Fibroblast of skin of left biceps (primary cell): ENCODE results near the gene SULT6B1.
"Not testable (repeated sequence)": the region's sequence is repeated elsewhere in the genome, so short reads cannot be mapped to it uniquely, and the experiment has no call there.

Source experiments
- DNase-seq, 2 experiments: peaks; one replicate each; pipeline ENCODE4 v3.0.0-alpha.2; 2013; ENCODE audit warnings: low read depth in 2 of 2

SULT6B1 gene, protein sequence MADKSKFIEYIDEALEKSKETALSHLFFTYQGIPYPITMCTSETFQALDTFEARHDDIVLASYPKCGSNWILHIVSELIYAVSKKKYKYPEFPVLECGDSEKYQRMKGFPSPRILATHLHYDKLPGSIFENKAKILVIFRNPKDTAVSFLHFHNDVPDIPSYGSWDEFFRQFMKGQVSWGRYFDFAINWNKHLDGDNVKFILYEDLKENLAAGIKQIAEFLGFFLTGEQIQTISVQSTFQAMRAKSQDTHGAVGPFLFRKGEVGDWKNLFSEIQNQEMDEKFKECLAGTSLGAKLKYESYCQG

GRCh38 chr2:37188570-37188969 lies at the start of gene SULT6B1:
Gene SULT6B1 (minus strand): TSS chr2:37188670. CDS start chr2:37188640, 30 bp downstream.
- no peak for DNase-seq

DNA sequence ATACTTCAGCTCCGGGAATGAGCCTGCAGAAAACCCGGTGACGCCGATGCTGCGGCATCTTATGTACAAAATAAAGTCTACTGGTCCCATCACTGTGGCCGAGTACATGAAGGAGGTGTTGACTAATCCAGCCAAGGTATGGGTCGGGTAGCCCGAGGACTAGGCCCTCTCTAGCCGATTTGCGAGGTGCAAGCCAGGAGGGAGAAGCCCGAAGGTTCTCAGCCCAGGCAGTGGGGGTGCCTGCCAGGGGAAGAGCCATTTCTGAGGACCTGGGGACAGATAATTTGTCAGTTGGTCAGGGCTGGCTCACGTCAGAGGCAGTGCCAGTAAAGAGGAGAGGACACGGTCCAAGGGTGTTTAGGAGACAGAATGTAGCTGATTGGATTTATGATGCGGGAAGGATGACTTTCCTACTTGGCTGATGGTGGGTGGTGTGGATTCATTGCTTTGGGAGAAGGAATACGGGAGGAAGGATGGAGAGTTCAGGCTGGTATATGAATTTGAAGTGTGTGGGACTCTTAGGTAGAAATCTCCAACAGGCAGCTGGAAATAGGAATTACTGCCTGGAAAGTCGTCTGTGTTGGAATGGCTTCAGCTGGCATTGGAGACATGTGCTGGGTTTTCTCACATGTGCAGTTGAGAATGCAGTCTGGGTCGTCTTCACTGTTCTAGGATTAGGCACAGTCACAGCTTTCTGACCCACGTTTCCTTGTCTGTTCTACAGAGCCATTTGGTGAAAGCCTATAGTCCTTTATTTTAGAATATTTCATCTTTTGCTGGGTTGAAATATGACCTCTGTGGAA lies 43.9 kb upstream of the SULT6B1 start:
- DNase-seq = no peak

DNA sequence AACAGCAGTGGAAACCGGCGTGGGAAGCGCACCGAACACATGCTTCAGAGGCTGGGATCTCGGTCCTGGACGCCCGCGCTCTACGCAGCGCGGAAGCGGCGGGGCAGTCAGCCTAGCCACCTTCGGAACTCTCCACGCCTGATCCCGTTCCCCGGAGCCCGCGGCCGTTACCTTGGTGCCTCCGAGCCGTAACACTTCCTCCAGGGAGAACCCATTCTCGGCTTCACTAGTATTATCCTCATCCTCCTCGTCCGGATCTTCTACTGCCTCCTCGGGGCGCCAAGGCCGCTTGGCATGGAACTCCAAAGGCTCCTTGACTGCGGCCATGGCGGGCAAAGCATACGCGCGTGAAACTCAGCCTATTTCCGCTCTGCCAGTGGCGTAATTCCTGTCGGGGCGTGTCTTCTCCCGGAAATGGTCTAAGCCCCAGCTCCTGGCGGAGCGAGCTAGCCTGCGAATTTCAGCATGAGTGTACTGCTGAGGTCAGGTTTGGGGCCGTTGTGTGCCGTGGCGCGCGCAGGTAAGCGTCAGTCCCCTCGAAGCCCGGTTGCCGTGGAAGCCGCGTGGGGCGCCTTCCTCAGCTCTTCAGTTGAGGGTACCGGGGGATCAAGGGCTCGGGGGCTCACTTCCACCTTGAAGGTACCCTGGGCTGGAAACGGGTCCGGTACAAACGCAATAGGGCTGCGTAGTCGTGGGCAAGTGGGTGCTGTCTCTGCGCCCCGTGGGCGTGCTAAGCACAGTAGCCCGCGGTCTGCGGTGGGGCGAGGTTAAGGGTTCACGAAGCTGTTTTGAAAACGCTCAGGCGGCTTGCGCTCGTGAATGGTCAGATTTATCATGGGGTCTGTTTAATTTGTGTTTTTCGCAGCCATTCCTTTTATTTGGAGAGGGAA lies 43.0 kb upstream of the SULT6B1 start, which contains the start of the genes CEBPZ and NDUFAF7:
Gene CEBPZ (minus strand): TSS at position 356 of the 890 bp plus-strand sequence. CDS start 29 bp downstream, at position 327.
Gene NDUFAF7 (plus strand): TSS at position 418 of the 890 bp plus-strand sequence. CDS start 48 bp downstream, at position 466.
- DNase-seq = peak; percentile 52 to 60

- no peak for DNase-seq
These were observed 42.1 kb upstream of the SULT6B1 start for GRCh38 chr2:37230581-37230980.

DNA sequence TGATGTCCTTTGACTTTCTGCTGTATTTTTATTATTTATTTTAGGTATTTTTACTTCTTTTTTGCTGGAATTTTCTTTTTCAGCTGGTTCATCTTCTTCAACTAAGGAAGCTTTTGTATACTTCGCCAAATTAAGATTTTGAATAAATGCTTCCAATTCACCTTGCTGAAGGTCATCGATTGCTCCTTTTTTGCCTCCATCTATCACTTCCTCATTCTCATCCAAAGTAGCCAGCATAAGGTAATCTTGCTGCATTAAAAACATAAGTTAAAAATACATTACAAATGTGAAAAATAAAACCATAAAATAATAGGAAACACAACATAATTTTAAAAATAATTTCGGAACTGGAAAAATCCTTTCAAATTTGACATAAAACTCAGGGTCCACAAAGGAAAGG lies 40.3 kb upstream of the SULT6B1 start:
- no peak for DNase-seq

DNA sequence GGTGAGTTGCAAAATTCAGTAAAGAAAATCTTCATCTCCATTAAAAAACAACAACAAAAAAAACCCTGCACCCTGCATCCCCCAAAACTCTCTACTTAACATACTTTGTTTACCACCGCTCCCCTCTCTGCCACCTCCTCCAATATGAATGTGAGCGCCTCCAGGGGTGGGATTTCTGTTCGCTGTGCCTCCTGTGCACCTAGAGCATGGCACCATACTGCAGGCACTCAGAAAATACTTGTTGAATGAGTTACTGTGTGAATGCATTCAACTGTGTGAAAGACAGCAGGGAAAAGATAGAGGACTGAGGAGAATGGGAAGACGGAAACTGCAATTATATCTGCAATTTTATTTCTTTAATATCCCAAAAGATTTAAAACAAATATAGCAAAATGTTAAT lies 38.4 kb upstream of the SULT6B1 start:
- no peak for DNase-seq

DNA sequence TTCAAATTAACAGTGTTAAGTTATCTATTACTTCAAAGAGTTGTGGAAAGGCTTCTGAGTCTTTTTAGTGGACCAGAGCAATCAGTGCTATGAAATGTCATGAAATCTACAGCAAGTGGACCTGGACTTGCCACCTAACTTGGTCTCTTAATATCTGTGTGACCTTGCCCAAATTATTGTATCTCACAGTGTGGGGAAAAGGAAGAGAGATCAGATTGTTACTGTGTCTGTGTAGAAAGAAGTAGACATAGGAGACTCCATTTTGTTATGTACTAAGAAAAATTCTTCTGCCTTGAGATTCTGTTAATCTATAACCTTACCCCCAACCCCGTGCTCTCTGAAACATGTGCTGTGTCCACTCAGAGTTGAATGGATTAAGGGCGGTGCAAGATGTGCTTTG lies 36.7 kb upstream of the SULT6B1 start:
- DNase-seq = not testable (repeated sequence)

GRCh38 chr2:37224063-37224462 lies 35.6 kb upstream of the SULT6B1 start:
- no peak for DNase-seq

DNA sequence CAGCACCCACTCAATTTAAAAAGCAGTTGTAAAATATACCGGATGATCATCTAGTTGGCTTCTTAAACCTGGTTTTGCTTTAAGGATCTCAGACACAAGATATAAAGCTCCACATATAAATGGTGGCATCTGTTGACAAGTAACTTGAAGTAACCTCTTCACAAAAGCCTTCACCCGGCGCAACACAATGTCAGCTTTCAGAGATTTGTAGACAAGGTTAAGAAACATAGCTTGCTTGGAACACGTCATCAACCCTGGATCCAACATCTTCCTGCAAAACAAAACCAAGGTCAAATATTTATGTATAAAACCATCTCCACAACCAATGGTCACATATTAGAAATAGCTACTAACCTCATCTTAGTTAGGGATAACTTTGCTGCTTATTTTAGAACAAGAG lies 34.7 kb upstream of the SULT6B1 start:
- DNase-seq = no peak

GRCh38 chr2:37219046-37219445 lies 30.6 kb upstream of the SULT6B1 start:
- no peak for DNase-seq

GRCh38 chr2:37215250-37215649 lies 26.8 kb upstream of the SULT6B1 start:
- DNase-seq = no peak

- DNase-seq = no peak
These were observed 23.5 kb upstream of the SULT6B1 start for GRCh38 chr2:37211939-37212338.

GRCh38 chr2:37211212-37211611 lies 22.7 kb upstream of the SULT6B1 start:
- DNase-seq = no peak

GRCh38 chr2:37206760-37207159 lies 18.3 kb upstream of the SULT6B1 start:
- not testable (repeated sequence) for DNase-seq

DNA sequence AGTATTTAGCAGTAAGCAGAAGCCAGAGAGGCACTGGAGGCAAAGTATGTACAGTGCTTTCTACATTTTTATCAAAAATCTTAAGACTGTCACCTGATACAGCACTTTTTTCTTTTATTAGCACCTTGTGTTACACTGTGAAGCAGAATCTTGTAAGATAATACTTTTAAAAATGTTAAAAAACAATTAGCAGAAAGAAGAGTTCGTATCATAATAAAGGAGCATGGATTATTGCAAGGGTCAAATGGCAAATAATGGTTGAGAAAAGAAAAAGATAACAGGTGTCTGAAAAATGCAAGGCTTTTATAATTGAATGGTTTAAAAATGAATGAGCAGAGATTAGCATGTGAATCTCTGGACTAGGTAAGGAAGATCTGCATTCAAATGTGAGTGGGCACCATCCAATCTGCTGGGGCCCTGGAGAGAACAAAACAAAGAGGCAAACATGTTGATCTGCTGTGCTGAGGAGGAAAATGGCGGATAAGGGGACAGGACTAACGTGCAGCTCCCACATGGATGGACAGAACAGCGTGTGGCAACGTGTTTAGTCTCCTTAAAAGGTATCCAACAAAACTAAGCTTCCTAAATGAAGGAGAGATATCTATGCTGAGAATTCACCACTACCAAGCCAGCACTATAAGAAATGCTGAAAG lies 17.3 kb upstream of the SULT6B1 start:
- DNase-seq = no peak

DNA sequence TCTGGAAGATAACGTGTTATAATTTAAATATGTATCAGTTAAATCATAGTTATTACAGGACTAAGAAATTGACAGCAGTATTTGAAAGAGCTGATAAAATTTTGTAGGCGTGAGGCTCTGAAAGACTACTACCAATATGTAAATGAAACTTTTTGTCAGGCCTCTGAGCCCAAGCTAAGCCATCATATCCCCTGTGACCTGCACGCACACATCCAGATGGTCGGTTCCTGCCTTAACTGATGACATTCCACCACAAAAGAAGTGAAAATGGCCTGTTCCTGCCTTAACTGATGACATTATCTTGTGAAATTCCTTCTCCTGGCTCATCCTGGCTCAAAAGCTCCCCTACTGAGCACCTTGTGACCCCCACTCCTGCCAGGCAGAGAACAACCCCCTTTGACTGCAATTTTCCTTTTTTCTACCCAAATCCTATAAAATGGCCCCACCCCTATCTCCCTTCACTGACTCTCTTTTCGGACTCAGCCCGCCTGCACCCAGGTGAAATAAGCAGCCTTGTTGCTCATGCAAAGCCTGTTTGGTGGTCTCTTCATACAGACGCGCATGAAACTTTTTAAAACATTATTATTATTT lies 16.7 kb upstream of the SULT6B1 start:
- DNase-seq = not testable (repeated sequence)

- no peak for DNase-seq
These were observed 15.2 kb upstream of the SULT6B1 start for GRCh38 chr2:37203708-37204107.

- DNase-seq = no peak
These were observed 13.3 kb upstream of the SULT6B1 start for GRCh38 chr2:37201766-37202165.

DNA sequence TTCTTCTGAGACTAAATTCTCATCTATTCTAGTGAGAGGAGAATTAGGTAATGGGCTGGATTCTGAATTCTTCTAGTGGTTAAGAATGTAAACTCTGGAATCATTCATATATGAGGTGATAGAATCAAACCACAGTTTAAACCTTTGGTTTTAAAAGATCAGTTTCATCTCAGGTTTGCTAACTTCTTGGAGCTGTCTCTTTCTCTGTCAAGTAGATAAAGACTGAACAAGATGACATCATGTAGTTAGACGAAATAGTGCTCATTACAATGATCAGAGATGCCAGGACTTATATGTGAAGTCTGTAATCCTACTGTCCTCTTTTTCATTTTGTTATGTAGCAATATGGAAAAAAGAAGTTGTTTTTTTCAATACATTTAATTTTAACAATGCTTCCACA lies 12.7 kb upstream of the SULT6B1 start:
- no peak for DNase-seq

GRCh38 chr2:37198681-37199065 lies 10.2 kb upstream of the SULT6B1 start:
- DNase-seq = no peak
